PC-3 (cell line): ENCODE measurements around the gene PDZRN4. TPM values are rescaled to one million over a fixed set of nuclear protein-coding genes. Genes with fewer than 3 reads are reported as not detected.

ENCODE experiments used
- ATAC-seq: fragments of 200-7000 bp; cut with Tn5 transposase; 2 replicates; pipeline ENCODE4 v1.9.1; 2020; ENCODE audit warnings: mild to moderate bottlenecking, moderate library complexity
- BruUV-seq: library from RNA; stranded (reverse); fragments of 400-500 nt; replicated peaks from 2 replicates; lab custom pipeline; 2021; lab: Mats Ljungman, UMichigan
- CTCF ChIA-PET: fragments of 300-600 bp; sonication (Branson Sonifier 250); formaldehyde crosslinking; loops from one replicate; lab custom pipeline; 2022; ENCODE audit warnings: antibody characterized with exemption; lab: Charles Lee
- POLR2A ChIA-PET: fragments of 300-600 bp; sonication (Branson Sonifier 250); formaldehyde crosslinking; loops from one replicate; lab custom pipeline; 2022; ENCODE audit warnings: antibody characterized with exemption; ENCODE audit not compliant: unreplicated experiment; lab: Charles Lee
- DNase-seq: peaks from one replicate; pipeline ENCODE4 v3.0.0-alpha.2; 2015
- H2AFZ ChIP-seq: fragments of 300-600 bp; sonication (generic); 2 replicates; pipeline ENCODE4 v1.6.0; 2016; ENCODE audit warnings: antibody characterized with exemption, low read length
- H3F3A ChIP-seq: fragments of 300-600 bp; sonication (generic); one replicate; pipeline ENCODE4 v1.6.0; 2017; ENCODE audit warnings: antibody characterized with exemption, low read length, control low read depth, mild to moderate bottlenecking; ENCODE audit not compliant: unreplicated experiment
- H3K27ac ChIP-seq: fragments of 300-600 bp; sonication (generic); 2 replicates; pipeline ENCODE4 v1.5.1; 2016; ENCODE audit warnings: mild to moderate bottlenecking, low read length
- H3K27me3 ChIP-seq: fragments of 300-600 bp; sonication (generic); 2 replicates; pipeline ENCODE4 v1.6.1; 2016; ENCODE audit warnings: low read length, mixed read lengths
- H3K36me3 ChIP-seq: fragments of 300-600 bp; sonication (generic); 2 replicates; pipeline ENCODE4 v1.6.1; 2016; ENCODE audit warnings: low read depth, mixed run types, low read length, mixed read lengths
- H3K4me1 ChIP-seq: fragments of 300-600 bp; sonication (generic); 2 replicates; pipeline ENCODE4 v1.5.1; 2016; ENCODE audit warnings: low read length; ENCODE audit not compliant: insufficient read depth
- H3K4me2 ChIP-seq: fragments of 300-600 bp; sonication (generic); 2 replicates; pipeline ENCODE4 v1.6.0; 2016; ENCODE audit warnings: low read length
- H3K4me3 ChIP-seq: fragments of 300-600 bp; sonication (generic); 2 replicates; pipeline ENCODE4 v1.5.1; 2016; ENCODE audit warnings: mild to moderate bottlenecking, low read length, mixed read lengths
- H3K79me2 ChIP-seq: fragments of 300-600 bp; sonication (generic); 2 replicates; pipeline ENCODE4 v1.6.1; 2017; ENCODE audit warnings: low read length, mixed read lengths
- H3K9ac ChIP-seq: fragments of 300-600 bp; sonication (generic); 2 replicates; pipeline ENCODE4 v1.6.0; 2016; ENCODE audit warnings: mild to moderate bottlenecking, low read length
- H3K9me2 ChIP-seq: fragments of 300-600 bp; sonication (generic); replicated peaks from 2 replicates; pipeline ENCODE4 v1.6.1; 2016; ENCODE audit warnings: mixed run types, low read length, mixed read lengths
- H3K9me3 ChIP-seq: fragments of 300-600 bp; sonication (generic); 2 replicates; pipeline ENCODE4 v1.6.1; 2016; ENCODE audit warnings: low read length, mixed read lengths
- H4K20me1 ChIP-seq: fragments of 300-600 bp; sonication (generic); 2 replicates; pipeline ENCODE4 v1.6.1; 2016; ENCODE audit warnings: low read length, mixed read lengths
- EZH2 ChIP-seq: fragments of 300-600 bp; sonication (generic); IDR thresholded peaks from one replicate; pipeline ENCODE4 v1.6.1; 2017; ENCODE audit warnings: antibody characterized with exemption, mild to moderate bottlenecking, low read length; ENCODE audit not compliant: unreplicated experiment
- EZH2phosphoT487 ChIP-seq: fragments of 300-600 bp; sonication (generic); IDR thresholded peaks from 2 replicates; pipeline ENCODE4 v1.6.1; 2018; ENCODE audit warnings: mild to moderate bottlenecking, antibody characterized with exemption, low read length, borderline replicate concordance
- intact Hi-C: fragments of 100-400 bp; cut with micrococcal nuclease; formaldehyde crosslinking; loops from 2 replicates; pipeline ENCODE4 v1.9.0; 2023
- total RNA-seq: library from RNA; depleted of rRNA; stranded (reverse); fragments of >200 nt; gene quantifications from 2 replicates; pipeline ENCODE4 v1.2.3, GENCODE V29; 2014
- TF ChIP-seq, protein P1 (sequence below): fragments of 300-600 bp; sonication (generic); conservative IDR thresholded peaks from 2 replicates; pipeline ENCODE4 v1.5.1; 2017; ENCODE audit warnings: antibody characterized with exemption, low read depth, mild to moderate bottlenecking, low read length

PDZRN4 gene
- total RNA-seq, 1 experiment from 2014 or later: not detected

DNA sequence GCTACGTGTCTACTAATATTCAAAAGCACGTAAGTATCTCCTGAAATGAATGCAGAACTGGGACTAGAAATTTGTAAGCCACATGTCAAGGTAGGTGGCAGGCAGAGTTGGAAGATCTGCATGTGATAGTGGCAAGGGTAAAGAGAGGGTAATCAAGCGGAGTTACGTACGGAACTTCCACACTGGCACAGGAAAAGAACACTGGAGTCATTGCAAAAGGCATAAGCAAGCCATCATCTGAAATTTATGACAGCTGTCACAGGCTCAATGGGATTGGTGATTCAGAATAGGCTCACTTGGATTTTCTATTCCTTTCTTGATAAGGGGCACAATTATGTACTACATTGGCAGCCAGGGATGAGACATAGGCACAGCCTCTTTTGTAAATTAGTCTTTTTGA, 245.3 kb downstream of the PDZRN4 start:
- H4K20me1 ChIP-seq: no peaks in the 10 kb centered on the region
- no peaks in the 10 kb centered on the region for H3K27me3 ChIP-seq
- no TSS peak for BruUV-seq
- H3K9me3 ChIP-seq: no peaks in the 10 kb centered on the region
- H3K4me1 ChIP-seq: no peaks in the 10 kb centered on the region
- ATAC-seq: no peak
- no peak for DNase-seq
- H3K9ac ChIP-seq: no peak overlapping the region
- intact Hi-C loops: no loop called here
- no peaks in the 10 kb centered on the region for H3F3A ChIP-seq
- TF ChIP-seq, protein P1, sequence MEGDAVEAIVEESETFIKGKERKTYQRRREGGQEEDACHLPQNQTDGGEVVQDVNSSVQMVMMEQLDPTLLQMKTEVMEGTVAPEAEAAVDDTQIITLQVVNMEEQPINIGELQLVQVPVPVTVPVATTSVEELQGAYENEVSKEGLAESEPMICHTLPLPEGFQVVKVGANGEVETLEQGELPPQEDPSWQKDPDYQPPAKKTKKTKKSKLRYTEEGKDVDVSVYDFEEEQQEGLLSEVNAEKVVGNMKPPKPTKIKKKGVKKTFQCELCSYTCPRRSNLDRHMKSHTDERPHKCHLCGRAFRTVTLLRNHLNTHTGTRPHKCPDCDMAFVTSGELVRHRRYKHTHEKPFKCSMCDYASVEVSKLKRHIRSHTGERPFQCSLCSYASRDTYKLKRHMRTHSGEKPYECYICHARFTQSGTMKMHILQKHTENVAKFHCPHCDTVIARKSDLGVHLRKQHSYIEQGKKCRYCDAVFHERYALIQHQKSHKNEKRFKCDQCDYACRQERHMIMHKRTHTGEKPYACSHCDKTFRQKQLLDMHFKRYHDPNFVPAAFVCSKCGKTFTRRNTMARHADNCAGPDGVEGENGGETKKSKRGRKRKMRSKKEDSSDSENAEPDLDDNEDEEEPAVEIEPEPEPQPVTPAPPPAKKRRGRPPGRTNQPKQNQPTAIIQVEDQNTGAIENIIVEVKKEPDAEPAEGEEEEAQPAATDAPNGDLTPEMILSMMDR: no peak
- TF ChIP-seq EZH2 (no peak), EZH2phosphoT487 (no peak)
- ChIA-PET POLR2A (no interaction called here), CTCF (no interaction called here)
- H3K4me2 ChIP-seq: no peak overlapping the region
- no peaks in the 10 kb centered on the region for H3K36me3 ChIP-seq
- H3K9me2 ChIP-seq: no peaks in the 10 kb centered on the region
- H3K79me2 ChIP-seq: no peaks in the 10 kb centered on the region
- H3K4me3 ChIP-seq: no peak overlapping the region
- H3K27ac ChIP-seq: no peak overlapping the region
- H2AFZ ChIP-seq: no peak overlapping the region

- H3K9ac ChIP-seq: no peak overlapping the region
- intact Hi-C loops: no loop called here
- no peaks in the 10 kb centered on the region for H3K9me2 ChIP-seq
- CTCF ChIA-PET: no interaction called here
- ATAC-seq (no peak), DNase-seq (no peak)
- POLR2A ChIA-PET: no interaction called here
- no peaks in the 10 kb centered on the region for H4K20me1 ChIP-seq
- no peaks in the 10 kb centered on the region for H3K9me3 ChIP-seq
- no peaks in the 10 kb centered on the region for H3K36me3 ChIP-seq
- H2AFZ ChIP-seq: no peak overlapping the region
- H3K4me3 ChIP-seq: no peak overlapping the region
- TF ChIP-seq EZH2 (no peak), EZH2phosphoT487 (no peak)
- TF ChIP-seq, protein P1: no peak
- H3F3A ChIP-seq: no peaks in the 10 kb centered on the region
- no TSS peak for BruUV-seq
- no peaks in the 10 kb centered on the region for H3K27me3 ChIP-seq
- no peak overlapping the region for H3K4me2 ChIP-seq
- H3K79me2 ChIP-seq: no peaks in the 10 kb centered on the region
- no peak overlapping the region for H3K27ac ChIP-seq
- H3K4me1 ChIP-seq: no peaks in the 10 kb centered on the region
These were observed 248.0 kb downstream of the PDZRN4 start for GRCh38 chr12:41436076-41436475.

DNA sequence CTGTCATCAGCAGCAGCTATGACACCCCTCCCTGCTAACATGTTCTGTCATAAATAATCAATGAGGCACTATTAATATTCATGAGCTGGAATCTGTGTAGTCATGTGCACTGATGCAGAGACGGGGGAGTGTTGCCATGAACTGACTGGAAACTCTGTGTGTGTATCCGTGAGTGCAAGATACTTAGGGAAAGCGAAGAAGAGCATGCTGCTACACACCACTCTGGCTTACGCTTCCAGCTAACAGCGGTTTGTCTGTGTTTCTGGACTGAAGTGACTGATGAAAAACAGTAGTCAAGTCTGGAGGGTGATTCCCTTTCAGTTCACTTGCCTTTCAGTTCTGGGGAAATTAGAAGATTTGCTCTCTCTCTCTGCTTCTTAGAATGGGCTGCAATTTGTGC, 249.4 kb downstream of the PDZRN4 start:
- TF ChIP-seq EZH2: no peak
- no peak for TF ChIP-seq EZH2phosphoT487
- TF ChIP-seq, protein P1: no peak
- no peaks in the 10 kb centered on the region for H3F3A ChIP-seq
- ChIA-PET CTCF (no interaction called here), POLR2A (no interaction called here)
- ATAC-seq (no peak), DNase-seq (no peak)
- no peaks in the 10 kb centered on the region for H3K9me3 ChIP-seq
- intact Hi-C loops: no loop called here
- no peaks in the 10 kb centered on the region for H3K4me1 ChIP-seq
- no peaks in the 10 kb centered on the region for H3K79me2 ChIP-seq
- no peaks in the 10 kb centered on the region for H3K36me3 ChIP-seq
- BruUV-seq: no TSS peak
- no peak overlapping the region for H2AFZ ChIP-seq
- H3K4me2 ChIP-seq: no peak overlapping the region
- H4K20me1 ChIP-seq: no peaks in the 10 kb centered on the region
- H3K4me3 ChIP-seq: no peak overlapping the region
- no peaks in the 10 kb centered on the region for H3K9me2 ChIP-seq
- no peaks in the 10 kb centered on the region for H3K27me3 ChIP-seq
- H3K27ac ChIP-seq: no peak overlapping the region
- H3K9ac ChIP-seq: no peak overlapping the region
